GM18873 (cell line): Measurements from ENCODE around the gene ZDHHC3.
"Not testable (repeated sequence)": the region's sequence is repeated elsewhere in the genome, so short reads cannot be mapped to it uniquely, and the experiment has no call there.

Source experiments
- ATAC-seq: cut with Tn5 transposase; IDR thresholded peaks from one replicate; pipeline ENCODE4 v1.9.1; 2021; ENCODE audit warnings: mild to moderate bottlenecking, moderate library complexity, moderate number of reproducible peaks; ENCODE audit not compliant: unreplicated experiment, low FRiP score

The ZDHHC3 gene

DNA sequence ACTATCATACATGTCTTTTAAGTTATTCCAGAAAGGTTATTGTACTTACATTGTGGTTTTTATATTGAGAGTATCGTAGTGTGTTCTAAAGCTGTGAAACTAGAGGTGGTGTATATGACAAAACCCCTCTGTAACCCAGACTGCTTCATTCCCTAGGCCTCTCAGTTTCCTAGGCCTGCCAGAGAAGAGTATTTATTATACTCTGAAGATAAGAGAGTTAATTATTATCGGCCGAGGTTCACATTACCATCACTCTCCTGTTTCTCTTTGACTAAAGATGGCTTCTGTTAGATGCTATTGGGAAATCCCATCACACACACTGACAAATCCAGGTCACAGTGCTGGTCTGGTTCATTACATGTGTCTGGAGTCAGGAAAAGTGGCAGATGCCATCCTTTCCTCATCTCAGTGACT is 20.6 kb upstream of the ZDHHC3 start:
- ATAC-seq = no peak

DNA sequence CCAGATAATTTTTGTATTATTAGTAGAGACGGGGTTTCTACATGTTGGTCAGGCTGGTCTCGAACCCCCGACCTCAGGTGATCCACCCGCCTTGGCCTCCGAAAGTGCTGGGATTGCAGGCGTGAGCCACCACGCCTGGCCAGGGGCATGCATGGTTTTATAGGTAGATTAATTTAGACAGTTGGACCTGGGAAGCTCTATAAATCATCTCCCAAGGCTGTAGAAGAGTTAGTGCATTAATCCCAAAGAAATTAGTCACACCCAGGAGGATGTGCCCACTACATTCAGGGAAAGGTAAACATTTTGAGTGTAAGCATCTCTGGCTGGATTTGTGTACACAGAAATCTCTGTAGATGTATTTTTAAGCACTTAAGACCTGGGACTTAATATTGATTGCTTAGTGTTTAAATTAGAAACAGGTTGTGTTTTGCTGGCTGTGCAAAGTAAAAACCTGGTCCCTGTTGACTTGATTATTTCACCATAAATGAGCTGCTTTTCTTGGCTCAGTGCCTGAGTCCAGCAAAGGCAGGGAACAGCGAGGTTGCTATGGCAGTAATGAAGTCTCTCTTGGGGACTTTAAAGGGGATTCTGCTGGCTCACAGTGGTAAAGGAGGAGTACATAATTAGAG is 19.3 kb upstream of the ZDHHC3 start:
- ATAC-seq = no peak

DNA sequence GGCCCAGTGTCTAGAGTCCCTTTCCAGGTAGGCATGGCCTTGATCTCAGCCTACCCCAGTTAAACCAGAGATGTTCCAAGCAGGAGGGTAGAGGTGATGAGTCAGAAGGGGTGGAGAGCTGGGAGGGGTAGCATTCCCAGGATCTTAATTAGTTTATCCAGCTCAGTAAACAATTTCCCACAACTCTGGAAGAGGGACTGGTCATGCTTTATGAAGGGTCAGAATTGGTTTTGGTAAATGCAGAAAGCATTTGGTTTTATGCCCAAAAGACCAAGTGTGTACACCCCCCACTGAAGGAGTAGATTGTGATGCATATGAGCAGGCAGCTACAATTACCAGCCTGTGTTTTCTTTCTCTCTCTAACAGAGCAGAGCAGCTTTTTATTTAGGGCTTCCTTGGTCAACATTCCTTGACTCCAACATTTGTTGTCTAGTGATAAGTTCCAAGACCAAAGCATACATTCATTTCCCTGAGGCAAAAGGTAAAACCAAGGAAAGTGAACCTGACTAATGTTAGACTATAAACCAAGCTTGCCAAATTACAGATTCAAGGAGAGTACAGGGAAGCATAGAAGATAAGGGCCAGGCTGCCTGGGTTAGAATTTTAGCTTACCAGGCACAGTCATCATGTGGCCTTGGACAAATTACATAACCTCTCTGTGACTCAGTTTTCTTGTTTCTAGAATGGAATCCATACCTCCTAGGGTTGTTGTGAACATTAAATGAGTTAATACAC is 17.7 kb upstream of the ZDHHC3 start:
- no peak for ATAC-seq

DNA sequence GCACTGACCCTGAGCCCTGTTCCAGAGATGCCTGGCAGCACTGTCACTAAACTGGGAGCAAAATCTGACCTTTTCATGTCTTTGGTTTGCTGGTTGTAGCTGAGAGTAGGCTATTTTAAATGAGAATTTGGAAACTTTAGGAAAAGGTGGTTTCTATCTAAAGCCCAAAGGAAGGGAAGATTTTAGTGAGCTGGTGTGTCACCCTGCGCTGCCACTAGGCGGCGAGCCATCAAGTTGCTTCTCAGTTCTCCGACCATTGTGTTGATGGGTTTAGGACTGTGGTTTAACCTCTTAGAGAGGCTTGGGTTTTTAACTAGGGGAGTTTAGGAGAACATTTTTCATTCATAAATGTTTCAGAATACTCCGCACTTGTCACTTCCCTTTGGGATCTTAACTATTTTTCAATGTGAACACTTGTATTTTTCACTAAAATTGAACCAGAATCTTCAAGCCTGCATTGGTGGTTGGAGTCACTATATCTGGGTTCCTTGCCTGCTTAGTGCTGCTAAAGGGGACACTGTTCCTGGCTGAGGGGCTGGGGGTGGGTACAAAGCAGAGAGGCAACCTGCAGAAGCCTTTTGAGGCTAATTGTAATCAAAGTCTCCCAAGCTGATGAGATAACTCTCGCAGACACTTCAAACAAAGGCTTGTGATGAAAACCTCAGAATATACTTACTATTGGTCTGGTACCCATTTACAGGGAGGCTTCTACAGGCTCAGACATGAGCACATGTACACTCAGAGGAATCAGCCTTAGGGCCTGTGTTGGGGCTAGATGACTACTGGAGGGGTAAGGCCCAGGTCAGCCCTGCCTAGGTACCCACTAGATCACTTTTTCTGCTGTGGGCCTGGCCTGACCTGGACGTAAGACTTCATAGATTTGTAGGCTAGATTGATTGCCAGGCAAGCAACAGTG is 16.8 kb upstream of the ZDHHC3 start:
- no peak for ATAC-seq

DNA sequence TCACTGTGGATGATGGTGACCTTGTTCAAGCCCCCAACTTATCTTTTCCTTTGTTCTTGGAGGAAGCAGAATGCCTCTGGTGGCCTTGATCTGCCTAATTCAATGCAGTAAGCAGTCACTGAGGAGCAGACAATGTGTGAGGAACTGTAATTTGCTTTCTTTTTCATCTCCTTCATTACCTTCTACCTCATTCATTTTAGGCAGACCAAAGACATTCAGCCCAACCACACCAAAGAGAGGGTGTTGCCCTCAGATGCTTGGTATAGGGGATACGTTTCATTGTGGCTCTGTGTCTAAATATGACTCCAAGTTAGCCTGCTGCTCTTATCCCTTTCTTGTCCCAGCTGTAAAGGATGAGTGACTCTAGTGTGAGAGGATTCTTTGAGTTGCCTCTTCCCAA is 15.4 kb upstream of the ZDHHC3 start:
- ATAC-seq = no peak

DNA sequence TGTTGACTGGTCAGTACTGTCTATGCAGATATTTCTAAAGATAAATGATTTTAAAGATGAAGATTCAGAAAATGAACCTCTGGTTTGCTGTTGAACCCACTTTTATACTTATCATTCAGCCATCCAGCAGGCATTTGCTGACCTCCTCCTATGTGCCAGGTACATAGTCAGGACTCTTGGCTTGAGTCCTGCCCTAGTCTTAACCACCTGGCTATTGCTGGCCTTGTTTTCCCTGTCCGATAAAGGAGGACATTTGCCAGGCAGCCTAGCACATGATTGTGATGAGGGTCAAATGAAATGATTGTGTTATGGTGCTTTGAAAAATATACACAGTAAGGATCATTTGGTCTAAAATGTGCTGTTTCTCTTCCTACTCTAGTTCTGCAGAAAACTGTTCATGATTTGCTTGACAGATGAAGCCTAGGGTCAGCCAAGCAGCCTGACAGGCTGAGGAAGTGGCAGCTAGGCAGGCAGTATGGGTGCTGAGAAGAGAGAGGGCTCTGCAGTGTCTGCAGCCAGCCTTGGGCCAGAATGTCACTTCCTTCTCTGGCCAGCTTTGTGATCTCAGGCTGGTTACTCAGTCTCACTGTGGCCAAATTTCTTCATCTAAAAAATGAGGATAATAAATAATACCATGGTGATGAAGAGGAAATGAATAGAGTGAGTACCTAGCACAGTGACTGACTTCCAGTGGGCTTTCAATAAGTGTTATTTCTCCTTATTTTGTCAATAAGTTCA is 13.8 kb upstream of the ZDHHC3 start:
- ATAC-seq = no peak

DNA sequence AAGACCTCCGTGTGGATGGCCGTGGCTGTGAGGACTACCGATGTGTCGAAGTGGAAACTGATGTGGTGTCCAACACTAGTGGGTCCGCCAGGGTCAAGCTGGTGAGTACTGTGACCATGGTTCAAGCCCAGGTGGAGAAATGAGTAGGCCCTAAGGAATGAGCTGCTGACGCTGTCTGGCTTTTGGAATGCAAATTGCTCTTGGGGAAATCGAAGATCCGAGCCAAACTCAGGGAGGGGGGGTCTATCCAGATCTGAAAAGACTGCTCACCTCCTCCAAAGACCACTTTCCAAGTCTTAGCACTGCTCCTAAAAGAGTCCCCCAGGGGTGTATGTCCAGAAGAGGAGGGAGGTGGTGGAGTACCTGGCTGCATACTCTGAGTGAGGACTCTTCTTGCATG is 13.2 kb upstream of the ZDHHC3 start:
- ATAC-seq = no peak

DNA sequence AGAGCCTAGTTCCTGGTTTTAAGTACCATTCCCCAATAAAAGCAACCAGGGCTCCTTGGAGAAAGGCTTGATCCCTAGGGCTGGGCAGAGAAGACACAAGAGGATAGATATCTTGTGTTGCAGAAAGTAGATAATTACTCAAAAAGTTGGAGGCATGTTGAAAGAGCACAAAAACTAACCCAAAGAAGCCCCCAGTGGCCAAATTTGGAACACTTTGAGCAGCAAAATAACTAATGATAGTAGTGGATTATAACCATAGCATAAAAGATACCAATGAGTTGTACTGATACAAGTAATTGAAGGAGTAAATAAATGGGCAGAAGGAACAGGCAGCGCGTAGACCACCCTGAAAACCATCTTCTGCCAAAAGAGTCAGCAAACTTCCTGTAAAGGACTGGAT is 12.1 kb upstream of the ZDHHC3 start:
- ATAC-seq = no peak

DNA sequence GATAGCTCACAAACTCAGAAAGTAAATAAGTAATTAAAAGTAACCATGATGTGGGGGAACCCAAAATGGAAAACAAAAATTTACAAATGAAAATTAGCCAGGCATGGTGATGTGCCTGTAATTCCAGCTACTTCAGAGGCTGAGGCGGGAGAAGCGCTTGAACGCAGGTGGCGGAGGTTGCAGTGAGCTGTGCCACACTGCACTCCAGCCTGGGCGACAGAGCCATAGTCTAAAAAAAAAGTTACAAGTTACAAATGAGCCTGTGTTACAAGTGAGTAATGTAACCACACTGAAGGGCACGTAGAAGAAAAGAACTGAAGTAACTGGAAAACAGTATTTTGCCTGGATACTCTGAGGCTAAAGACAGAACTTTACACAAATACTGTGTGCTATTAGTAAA is 11.4 kb upstream of the ZDHHC3 start:
- no peak for ATAC-seq

DNA sequence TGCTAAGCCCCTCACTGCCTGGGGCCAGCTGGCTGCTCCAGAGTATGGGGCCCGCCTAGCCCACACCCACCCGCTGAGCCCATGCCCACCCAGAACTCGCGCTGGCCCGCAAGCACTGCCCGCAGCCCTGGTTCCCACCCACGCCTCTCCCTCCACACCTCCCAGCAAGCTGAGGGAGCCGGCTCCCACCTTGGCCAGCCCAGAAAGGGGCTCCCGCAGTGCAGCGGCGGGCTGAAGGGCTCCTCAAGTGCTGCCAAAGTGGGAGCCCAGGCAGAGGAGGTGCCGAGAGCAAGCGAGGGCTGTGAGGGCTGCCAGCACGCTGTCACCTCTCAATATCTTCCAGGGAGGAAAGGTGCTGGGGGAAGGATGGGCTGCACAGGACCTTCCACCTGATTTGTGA is 10.4 kb upstream of the ZDHHC3 start:
- ATAC-seq = not testable (repeated sequence)

DNA sequence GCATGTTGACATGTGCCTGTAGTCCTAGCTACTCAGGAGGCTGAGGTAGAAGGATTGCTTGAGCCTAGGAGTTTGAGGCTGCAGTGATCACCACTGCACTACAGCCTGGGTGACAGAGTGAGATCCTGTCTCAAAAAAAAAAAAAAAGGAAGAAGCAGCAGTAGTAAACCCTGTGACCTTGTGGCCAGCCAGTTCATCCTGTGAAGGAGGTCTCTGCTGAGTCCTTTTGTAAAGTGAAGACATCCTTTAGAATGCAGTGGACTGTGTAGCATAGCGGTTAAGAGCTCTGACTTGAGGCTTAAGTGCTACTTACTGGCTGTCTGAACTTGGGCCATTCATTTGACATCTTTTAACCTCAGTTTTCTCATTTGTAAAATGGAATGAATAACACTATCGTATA is 8.4 kb upstream of the ZDHHC3 start:
- no peak for ATAC-seq

DNA sequence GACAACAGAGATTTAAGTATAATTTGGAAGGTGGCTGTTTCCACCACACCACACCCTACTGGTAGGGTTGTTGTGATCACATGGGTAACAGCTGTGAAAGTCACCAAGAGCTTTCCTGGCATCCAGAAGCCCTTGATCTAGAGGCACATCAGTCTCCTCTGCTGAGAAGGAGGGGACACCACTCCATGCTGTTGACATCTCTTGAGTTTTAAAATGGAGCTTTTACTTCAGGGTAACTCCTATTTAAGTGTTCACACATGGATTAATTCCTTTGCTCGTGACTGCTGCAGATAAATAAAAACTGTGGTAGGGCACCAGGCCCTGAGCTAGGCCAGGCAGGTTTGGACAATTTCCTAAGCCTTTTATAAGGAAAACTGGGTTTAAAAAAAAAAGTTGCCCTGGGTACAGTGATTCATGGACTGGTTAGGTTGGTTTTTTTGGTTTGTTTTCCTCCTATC is 7.5 kb upstream of the ZDHHC3 start:
- no peak for ATAC-seq

DNA sequence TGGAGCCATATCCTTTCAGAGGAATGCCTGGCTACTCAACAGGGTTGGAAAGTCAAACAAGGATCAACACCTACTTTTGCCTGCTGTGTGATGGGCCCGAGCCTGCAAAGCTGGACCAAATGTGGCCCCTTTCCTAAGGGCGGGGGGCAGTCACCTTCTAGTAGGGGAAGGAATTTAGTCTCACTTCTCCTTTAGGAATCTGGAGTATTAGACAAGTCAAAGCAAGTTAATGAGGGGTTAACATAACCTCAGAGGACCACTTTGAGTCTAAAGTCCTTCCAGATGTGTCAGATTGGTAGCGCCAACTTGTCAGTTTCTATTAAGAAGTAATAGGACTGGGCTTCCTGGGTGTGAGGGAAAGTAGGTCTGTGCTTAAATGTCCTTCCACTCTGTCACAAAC is 6.8 kb upstream of the ZDHHC3 start:
- ATAC-seq = no peak

DNA sequence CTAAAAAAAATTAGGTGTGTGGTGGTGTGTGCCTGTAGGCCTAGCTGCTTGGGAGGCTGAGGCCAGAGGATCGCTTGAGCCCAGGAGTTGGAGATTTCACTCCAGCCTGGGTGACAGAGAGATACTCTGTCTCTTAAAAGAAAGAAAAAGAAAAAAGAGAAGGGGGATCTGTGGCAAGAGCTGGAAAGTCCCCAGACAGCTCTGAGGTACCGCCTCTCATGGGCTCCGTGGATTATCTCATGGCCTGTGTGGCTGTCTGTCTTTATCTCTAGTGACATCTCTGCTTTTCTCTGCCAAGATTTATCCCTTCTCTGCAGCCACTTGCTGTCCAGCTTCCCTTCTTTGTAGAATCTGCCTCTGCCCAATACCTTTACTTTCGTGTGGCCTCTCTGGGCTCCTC is 5.8 kb upstream of the ZDHHC3 start:
- ATAC-seq = no peak

DNA sequence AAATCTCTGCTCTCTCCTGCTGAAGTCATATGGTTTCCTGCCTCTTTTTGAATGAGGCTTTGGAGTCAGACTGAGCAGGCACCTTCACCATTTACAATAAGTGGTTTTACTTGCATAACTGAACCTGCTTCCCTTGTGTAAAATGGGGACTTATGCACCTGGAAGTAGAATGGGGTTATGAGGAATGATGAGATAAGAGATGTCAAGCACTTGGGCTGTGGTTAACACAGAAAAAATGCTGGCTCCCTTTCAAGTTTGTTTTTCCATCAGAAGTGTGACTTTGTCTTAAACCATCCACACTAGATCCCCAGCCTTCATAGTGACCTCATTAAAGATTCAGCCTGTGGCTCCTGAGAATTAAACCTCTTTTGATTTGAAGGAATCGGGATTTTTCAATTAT is 5.2 kb upstream of the ZDHHC3 start:
- no peak for ATAC-seq

DNA sequence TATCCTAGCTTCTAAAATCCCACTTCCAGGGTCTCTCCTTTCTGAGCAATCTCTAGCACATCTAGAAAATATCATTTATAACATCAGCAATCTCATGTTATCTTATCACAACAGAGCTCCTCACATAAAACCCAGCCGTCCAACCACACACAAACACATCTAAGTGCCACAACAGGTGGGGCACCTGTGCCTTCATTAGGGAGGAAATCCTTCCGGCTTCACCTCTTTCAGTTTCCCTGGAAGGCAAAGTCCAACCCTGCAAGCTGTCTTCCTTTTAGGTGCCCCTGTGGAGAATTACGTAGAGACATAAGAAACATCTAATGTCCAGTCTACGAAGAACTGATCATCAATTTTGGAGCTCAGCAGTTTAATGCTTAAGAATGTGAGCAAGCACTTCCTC is 1.6 kb downstream of the ZDHHC3 start:
- no peak for ATAC-seq

DNA sequence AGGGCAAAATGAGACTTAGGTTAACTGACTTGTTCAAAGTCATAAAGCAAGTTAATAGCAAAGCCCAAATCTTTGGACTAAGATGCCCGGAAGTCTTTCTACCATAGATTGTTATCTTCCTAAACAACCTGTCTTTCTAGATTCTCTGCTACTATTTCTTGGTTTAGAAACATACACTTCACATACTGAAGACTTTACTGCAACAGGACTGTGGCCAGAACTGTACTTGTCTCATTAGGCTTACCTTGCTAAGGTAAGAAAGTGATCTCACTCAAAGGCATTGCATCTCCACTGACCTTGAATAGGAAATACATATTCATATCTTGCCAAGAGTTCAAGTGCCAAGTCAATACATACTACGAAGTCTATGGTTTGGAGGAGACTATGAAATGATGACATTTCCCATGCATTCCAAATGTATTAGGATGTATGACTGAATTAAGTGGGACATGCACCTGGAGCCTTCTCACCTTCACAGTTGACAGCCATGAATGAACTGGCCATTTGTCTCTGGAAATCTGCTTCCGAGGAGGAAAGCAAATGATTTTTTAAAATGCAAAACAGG is 5.0 kb downstream of the ZDHHC3 start:
- no peak for ATAC-seq

DNA sequence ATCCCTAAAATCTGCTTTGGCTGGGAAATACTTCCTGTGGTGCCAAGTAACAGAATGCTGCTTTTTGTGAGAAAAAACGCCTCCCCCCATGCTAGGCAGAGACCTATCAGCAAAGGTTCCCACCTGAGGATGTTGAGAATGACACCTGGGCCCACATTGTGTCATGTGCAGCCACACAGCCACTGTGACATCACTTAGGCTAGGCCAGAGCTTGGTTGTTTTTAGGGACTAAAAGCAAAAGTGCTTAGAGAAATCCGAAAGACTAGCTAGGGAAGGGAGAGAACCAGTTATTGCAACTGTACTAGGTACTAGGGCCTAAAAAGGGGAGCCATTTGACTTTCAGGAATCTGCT is 6.2 kb downstream of the ZDHHC3 start:
- no peak for ATAC-seq

DNA sequence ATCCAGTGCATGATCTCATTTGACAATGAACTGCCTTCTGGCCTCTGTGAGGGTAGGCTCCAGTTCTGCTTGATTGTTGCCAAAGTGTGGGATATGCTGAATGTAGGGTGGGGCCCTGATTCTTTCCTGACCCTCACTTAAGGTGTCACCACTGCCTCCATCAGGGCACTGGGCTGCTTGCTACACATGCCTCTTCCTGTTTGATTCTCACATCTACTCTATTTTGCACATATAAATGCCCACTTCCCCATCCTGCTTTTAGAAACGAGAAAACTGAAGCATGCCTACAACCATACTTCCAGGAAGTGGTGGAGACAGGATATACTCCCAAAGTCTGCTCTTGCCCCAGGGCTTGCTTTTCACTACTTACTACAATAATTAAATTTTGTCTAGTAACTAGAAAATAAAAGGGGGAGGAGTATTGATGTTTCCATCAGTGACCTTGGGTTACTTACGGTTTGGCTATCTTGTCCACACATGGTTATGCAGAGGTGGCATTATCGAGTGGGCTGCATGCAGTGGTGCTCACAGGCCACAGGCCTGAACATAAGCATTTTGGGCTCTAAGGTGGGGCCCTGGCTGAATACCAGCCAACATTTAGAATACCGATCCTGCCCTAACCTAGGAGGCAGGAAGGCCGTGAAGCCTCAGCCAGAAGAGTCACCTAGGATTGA is 6.7 kb downstream of the ZDHHC3 start:
- ATAC-seq = no peak

DNA sequence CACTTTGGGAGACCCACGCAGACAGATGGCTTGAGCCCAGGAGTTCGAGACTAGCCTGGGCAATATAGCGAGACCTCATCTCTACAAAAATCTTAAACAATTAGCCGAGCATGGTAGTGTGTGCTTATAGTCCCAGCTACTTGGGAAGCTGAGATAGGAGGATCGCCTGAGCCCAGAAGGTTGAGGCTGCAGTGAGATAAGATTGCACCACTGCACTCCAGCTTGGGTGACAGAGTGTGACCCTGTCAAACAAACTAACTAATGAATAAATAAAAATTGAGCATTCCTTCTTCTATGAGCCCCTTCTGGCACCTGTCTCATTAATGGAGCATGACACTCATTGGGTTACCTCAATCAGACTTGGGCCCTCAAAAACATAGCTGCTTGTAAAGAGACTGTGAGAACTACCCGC is 7.5 kb downstream of the ZDHHC3 start:
- ATAC-seq = no peak
